ENCODE measurements around the gene TSC2. TPM values are rescaled to one million over a fixed set of nuclear protein-coding genes. Genes with fewer than 3 reads are reported as not detected.
"Not testable (repeated sequence)": the region's sequence is repeated elsewhere in the genome, so short reads cannot be mapped to it uniquely, and the experiment has no call there.

Gene TSC2
- total RNA-seq, 3 donors from 2014 or later = 41.6 to 52.4 (median 48.9) TPM

DNA sequence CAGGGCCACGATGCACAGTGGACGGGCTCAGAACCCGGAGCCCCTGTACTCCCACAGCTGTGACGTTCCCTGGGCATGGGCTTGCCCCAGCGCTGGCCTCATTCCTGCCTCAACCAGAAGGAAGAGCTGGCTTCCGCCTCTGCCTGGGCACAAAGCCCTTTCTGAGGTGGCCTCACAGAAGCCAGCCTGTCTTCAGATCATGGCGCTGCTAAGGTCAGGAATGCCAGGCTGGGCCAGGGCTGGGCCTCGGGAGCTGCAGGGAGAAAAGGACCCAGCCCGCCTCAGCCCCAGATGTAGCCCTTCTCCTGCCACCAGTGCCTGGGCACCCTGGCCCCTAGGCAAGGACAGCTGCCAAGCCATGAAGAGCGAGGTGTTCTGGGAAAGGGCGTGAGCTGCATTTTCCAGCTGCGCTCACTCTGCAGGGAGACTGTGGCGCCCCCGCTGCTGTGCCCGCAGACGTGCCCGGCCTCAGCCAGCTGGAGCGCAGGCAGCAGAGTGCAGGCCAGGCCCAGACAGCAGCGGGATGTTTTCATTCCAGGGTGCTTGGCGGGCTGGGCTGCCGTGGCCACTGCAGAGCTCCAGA lies 78.5 kb downstream of the TSC2 start:
- H3K4me3 ChIP-seq = peak overlapping the region in 2 of 3 donors; percentile 15 to 62
- peak in 1 of 2 donors; percentile 78 for DNase-seq (ENCODE audit: low spot score in 2 of 2)
- H3K9me3 ChIP-seq = not testable (repeated sequence)

DNA sequence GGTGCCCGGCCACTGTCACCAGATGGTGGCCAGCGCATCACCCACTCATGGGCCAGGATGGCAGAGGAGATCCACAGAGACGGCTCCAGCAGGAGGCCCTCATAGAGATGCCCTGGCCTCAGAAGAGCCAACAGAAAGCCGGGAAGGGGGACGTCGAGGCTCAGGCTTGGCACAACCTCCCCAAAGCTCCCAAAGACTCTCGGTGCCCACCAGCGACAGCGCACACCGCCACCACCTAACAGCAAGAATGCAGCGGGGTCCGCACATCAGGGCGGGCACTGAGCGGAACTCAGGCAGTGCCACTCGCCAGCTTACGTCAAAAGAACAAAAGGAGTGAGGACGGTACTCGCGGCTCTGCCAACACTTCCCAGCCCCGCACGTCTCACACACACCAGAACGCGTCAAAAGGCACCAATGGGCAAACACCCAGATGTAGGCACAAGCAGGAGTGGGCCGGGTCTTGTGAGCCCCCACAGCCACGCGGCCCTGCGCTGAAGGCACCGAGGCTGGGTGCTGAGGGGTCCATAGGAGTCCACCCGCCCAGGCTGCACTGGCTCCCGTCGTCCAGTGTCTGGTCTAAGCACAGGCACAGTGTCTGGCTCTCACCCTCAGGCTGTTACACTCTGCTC lies 79.3 kb downstream of the TSC2 start:
- H3K9me3 ChIP-seq; H3K27me3 ChIP-seq; H3K36me3 ChIP-seq; intact Hi-C loops (cut with DNase I; ENCODE audit: low total_unique reads): not testable (repeated sequence)
- Histone ChIP-seq H3K4me1 (peaks cover 28% of the 10 kb centered on the region in 2 donors), H3K27ac (peak overlapping the region; percentile 94 to 99), H3K4me3 (peak overlapping the region in 2 of 3 donors; percentile 15 to 62)
- DNase-seq (ENCODE audit: low spot score in 2 of 2) = peak in 1 of 2 donors; percentile 53

More for the DNA sequence above, 78.5 kb downstream of the TSC2 start:
- H3K36me3 ChIP-seq; intact Hi-C loops (cut with DNase I; ENCODE audit: low total_unique reads); H3K27me3 ChIP-seq: not testable (repeated sequence)
- H3K27ac ChIP-seq = peak overlapping the region; percentile 94 to 99
- peaks cover 28% of the 10 kb centered on the region in 2 donors for H3K4me1 ChIP-seq

DNA sequence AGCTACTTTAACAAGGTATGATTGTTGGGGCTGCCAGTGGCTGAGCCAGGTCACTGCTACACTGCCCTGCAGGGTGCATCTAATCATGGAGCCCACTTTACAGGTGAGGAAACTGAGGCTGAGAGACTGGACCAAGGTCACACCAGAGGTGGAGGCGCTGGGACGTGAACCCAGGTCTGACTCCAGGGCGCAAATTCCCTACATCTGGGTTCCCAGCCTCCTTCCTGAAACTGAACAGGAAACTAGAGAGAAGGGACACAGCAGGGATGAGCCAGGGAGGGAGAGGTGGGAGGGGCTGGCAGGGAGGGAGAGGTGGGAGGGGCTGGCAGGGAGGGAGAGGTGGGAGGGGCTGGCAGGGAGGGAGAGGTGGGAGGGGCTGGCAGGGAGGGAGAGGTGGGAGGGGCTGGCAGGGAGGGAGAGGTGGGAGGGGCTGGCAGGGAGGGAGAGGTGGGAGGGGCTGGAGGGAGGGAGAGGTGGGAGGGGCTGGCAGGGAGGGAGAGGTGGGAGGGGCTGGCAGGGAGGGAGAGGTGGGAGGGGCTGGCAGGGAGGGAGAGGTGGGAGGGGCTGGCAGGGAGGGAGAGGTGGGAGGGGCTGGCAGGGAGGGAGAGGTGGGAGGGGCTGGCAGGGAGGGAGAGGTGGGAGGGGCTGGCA lies 80.0 kb downstream of the TSC2 start:
- intact Hi-C loops (cut with DNase I; ENCODE audit: low total_unique reads); H3K9me3 ChIP-seq; H3K36me3 ChIP-seq; H3K27me3 ChIP-seq: not testable (repeated sequence)
- Histone ChIP-seq H3K4me3 (peak overlapping the region in 2 of 3 donors; percentile 32 to 62), H3K4me1 (peaks cover 23 to 28% of the 10 kb centered on the region in 2 donors), H3K27ac (peak overlapping the region; percentile 94 to 99)
- peak in 1 of 2 donors; percentile 65 for DNase-seq (ENCODE audit: low spot score in 2 of 2)

DNA sequence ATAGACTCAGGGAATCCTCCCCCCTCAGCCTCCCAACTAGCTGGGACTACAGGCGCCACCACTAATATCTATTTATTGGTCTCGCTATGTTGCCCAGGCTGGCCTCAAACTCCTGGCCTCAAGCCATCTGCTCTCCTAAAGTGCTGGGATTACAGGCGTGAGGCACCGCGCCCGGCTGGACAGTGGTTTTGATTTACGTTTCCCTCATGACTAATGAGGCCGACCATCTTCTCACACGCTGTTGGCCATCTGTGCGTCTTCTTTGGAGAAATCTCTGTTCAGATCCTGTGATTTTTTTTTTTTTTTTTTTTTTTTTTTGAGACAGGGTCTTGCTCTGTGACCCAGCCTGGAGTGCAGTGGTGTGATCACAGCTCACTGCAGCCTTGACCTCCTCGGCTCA lies 81.5 kb downstream of the TSC2 start:
- H3K9me3 ChIP-seq; H3K27ac ChIP-seq; H3K4me3 ChIP-seq; DNase-seq (ENCODE audit: low spot score in 2 of 2); H3K27me3 ChIP-seq; intact Hi-C loops (cut with DNase I; ENCODE audit: low total_unique reads); H3K36me3 ChIP-seq: not testable (repeated sequence)
- peaks cover 21 to 24% of the 10 kb centered on the region in 2 donors for H3K4me1 ChIP-seq

DNA sequence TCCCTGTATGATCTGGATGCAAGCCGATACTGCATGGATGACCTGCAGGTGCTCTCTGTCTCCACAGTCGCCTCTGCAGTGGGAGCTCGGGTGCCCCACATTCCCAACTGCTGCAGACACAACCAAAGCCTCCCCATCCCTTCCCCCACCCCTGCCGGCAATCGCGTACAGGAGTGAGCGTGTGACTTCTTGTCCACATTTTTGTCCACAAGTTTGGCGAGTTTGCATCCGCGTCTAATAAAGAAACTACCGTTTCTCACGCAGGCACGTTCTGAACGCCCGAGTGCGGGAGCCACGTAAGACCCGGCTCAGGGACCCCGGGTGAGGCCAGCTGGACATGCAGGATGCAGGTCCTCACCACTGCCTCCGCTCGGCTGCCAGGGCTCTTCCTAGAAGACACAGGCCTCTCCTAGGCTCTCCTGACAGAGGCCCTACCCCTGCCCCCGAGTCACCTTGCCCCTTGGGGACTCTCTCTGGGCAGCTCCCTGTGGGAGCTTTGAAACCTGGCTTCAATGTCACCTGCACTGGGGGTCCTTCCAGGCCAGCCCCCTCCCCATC lies 82.2 kb downstream of the TSC2 start:
- not testable (repeated sequence) for H3K27me3 ChIP-seq; DNase-seq (ENCODE audit: low spot score in 2 of 2); H3K9me3 ChIP-seq; H3K36me3 ChIP-seq
- Histone ChIP-seq H3K4me1 (peaks cover 15 to 19% of the 10 kb centered on the region in 2 donors), H3K4me3 (peak overlapping the region in 1 of 3 donors; percentile 43), H3K27ac (peak overlapping the region; percentile 38 to 45)
- intact Hi-C loops (cut with DNase I; ENCODE audit: low total_unique reads) = loop anchor here (10.0 kb wide), 1 partner anchor 175 kb away; the partner anchor contains the start of genes NDUFB10 and RPL3L

DNA sequence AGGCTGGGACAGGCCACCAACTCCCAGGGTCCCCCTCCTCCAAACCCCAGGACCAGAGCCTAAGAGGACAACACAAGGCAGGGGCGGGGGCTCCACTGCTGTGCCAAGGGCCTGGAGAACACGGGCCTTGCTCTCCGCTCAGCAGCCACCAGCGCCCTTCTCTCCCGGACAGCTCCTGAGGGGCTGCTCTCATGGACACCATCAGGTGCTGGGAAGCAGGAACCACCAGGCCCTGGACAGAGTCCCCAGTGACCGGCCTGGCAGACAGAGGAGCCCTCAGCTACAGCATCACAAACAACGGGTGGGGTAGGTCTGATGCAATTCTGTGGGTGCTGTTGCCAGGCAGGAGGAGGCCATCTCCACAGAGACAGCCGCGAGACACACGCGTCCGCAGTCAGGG lies 86.0 kb downstream of the TSC2 start:
- H3K27ac ChIP-seq = peak overlapping the region in 1 of 2 donors; percentile 77
- intact Hi-C loops (cut with DNase I; ENCODE audit: low total_unique reads) = loop anchor here (10.0 kb wide), 1 partner anchor 179 kb away; the partner anchor contains the start of genes NDUFB10 and RPL3L
- not testable (repeated sequence) for H3K4me1 ChIP-seq

DNA sequence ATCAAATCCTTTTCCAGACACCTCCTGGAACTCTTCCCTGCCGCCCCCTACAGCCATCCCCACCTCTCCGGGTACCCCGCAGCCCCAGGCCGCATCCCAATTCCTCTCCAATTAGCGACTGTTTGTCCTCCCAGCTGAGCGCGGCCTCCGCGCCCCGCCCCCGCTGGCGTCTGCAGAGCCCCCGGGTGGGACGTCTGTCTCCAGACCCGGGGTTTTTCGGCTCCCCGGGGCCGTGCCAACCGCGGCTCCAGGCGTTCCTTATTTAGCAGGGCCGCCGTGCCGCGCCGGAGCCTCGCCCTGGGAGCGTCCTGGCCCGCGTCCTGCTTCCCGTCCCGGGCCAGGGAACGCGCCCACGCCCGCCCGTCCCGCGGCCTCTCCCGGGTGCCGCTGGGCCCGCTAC lies 87.3 kb downstream of the TSC2 start:
- H3K4me3 ChIP-seq = peak overlapping the region; percentile 46 to 74 (median 58)
- DNase-seq (ENCODE audit: low spot score in 2 of 2); H3K36me3 ChIP-seq; H3K27me3 ChIP-seq; H3K9me3 ChIP-seq; H3K4me1 ChIP-seq: not testable (repeated sequence)
- H3K27ac ChIP-seq = peak overlapping the region; percentile 69 to 88
- intact Hi-C loops (cut with DNase I; ENCODE audit: low total_unique reads) = loop anchor here (10.0 kb wide), 1 partner anchor 180 kb away; the partner anchor contains the start of genes NDUFB10 and RPL3L

More for the DNA sequence above, 86.0 kb downstream of the TSC2 start:
- DNase-seq (ENCODE audit: low spot score in 2 of 2); H3K36me3 ChIP-seq; H3K9me3 ChIP-seq; H3K27me3 ChIP-seq: not testable (repeated sequence)
- peak overlapping the region; percentile 23 to 51 (median 24) for H3K4me3 ChIP-seq

DNA sequence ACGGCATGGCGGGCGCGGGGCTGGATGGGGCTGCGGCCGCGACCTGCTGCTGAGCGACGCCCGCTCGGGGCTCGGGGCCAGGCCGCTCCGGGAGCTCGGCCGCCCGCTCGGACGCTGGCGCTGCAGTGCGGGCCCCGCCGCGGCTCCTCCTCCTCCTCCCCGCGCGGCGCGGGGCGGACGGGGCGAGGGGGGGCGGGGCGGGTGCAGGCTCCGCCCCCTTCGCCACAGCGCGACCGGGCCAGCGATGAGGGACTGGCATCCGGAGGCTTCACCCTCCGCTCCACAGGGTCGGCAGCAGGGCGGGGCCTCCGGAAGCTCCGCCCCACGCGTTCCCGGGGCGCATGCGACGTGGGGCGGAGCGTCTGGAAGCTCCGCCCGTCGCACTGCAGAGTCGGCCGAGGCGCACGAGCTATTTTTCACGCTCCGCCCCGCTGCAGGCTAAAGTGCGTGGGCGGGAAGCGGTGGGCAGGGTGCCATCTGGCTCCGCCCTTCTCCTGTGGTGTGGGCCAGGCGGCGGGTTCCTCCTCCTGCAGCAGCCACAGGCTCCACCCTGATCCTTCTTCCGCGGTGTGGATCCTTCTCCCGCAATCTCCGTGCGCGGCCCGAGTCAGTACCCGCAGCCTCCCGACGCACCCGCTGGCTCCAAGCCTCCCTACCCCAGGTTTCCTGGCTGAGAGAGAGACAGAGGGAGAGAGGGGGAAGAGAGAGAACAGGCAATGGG lies 88.1 kb downstream of the TSC2 start, which contains the start of gene PKD1:
Gene PKD1 (minus strand): TSS at position 129 of the 721 bp plus-strand sequence. CDS start 209 bp downstream, outside the sequence.
- intact Hi-C loops (cut with DNase I; ENCODE audit: low total_unique reads) = loop anchor here (10.0 kb wide), 1 partner anchor 181 kb away; the partner anchor contains the start of genes NDUFB10 and RPL3L
- peak; percentile 98 for DNase-seq (ENCODE audit: low spot score in 2 of 2)
- not testable (repeated sequence) for H3K4me1 ChIP-seq, H3K9me3 ChIP-seq, H3K36me3 ChIP-seq, H3K27me3 ChIP-seq
- TF ChIP-seq POLR2AphosphoS5 (IDR thresholded peaks at IDR 0.05) = peak in 2 of 3 donors; percentile 40 to 48
- Histone ChIP-seq H3K27ac (peak within 1 kb of the TSS; percentile 69 to 88), H3K4me3 (peak within 1 kb of the TSS; percentile 46 to 74 (median 58))

Other genes starting within 250 kb of the TSC2 start
- 100 to 1,000 TPM in 1 of 3 donors, 10 to 100 TPM in 2; 61.9 to 114 (median 74.7) TPM for gene HAGH, start 221.2 kb upstream of the TSC2 start, total RNA-seq
- 10 to 100 TPM; 27.2 to 35.4 (median 29.7) TPM for gene FAHD1, start 220.8 kb upstream of the TSC2 start, total RNA-seq
- not detected for gene MEIOB, start 175.8 kb upstream of the TSC2 start, total RNA-seq
- not detected for gene HS3ST6, start 129.6 kb upstream of the TSC2 start, total RNA-seq
- gene MSRB1, start 104.8 kb upstream of the TSC2 start, total RNA-seq = 10 to 100 TPM; 12.1 to 17.4 (median 17.0) TPM
- not detected for gene RPL3L, start 93.3 kb upstream of the TSC2 start, total RNA-seq
- gene NDUFB10, start 88.4 kb upstream of the TSC2 start, total RNA-seq = 100 to 1,000 TPM; 114 to 233 (median 144) TPM
- 1,000 to 10,000 TPM; 1,340 to 2,607 (median 1,661) TPM for gene RPS2, start 83.2 kb upstream of the TSC2 start, total RNA-seq
- gene RNF151, start 81.1 kb upstream of the TSC2 start, total RNA-seq = under 1 TPM in 1 of 3 donors, not detected in 2; 0.98 TPM
- 10 to 100 TPM; 32.9 to 42.3 (median 33.1) TPM for gene TBL3, start 75.9 kb upstream of the TSC2 start, total RNA-seq
- under 1 TPM in 2 of 3 donors, not detected in 1; 0.88 to 0.98 TPM for gene NOXO1, start 66.5 kb upstream of the TSC2 start, total RNA-seq
- 10 to 100 TPM; 15.7 to 18.1 (median 17.9) TPM for gene GFER, start 63.8 kb upstream of the TSC2 start, total RNA-seq
- gene SYNGR3, start 58.0 kb upstream of the TSC2 start, total RNA-seq = 1 to 10 TPM in 1 of 3 donors, under 1 TPM in 2; 0.44 to 2.0 (median 0.64) TPM
- gene ZNF598, start 38.2 kb upstream of the TSC2 start, total RNA-seq = 10 to 100 TPM; 16.0 to 25.2 (median 22.2) TPM
- not detected for gene NPW, start 28.2 kb upstream of the TSC2 start, total RNA-seq
- gene NHERF2, start 21.1 kb upstream of the TSC2 start, total RNA-seq = 10 to 100 TPM; 31.5 to 58.3 (median 38.9) TPM
- 10 to 100 TPM; 10.6 to 27.9 (median 16.1) TPM for gene NTHL1, start 151 bp upstream of the TSC2 start, total RNA-seq
- gene PKD1, start 87.9 kb downstream of the TSC2 start, total RNA-seq = 100 to 1,000 TPM in 2 of 3 donors, 10 to 100 TPM in 1; 74.2 to 110 (median 107) TPM
- gene RAB26, start 100.6 kb downstream of the TSC2 start, total RNA-seq = 1 to 10 TPM in 2 of 3 donors, not detected in 1; 3.5 to 3.9 TPM
- 10 to 100 TPM; 28.4 to 35.4 (median 32.5) TPM for gene TRAF7, start 107.8 kb downstream of the TSC2 start, total RNA-seq
- gene CASKIN1, start 148.6 kb downstream of the TSC2 start, total RNA-seq = under 1 TPM in 2 of 3 donors, not detected in 1; 0.33 to 0.44 TPM
- 10 to 100 TPM; 42.7 to 48.1 (median 46.5) TPM for gene MLST8, start 157.5 kb downstream of the TSC2 start, total RNA-seq
- gene BRICD5, start 162.9 kb downstream of the TSC2 start, total RNA-seq = 1 to 10 TPM; 1.4 to 7.5 (median 5.9) TPM
- gene PGP, start 166.9 kb downstream of the TSC2 start, total RNA-seq = 10 to 100 TPM in 2 of 3 donors, 1 to 10 TPM in 1; 9.1 to 14.7 (median 12.9) TPM
- gene E4F1, start 175.6 kb downstream of the TSC2 start, total RNA-seq = 10 to 100 TPM; 19.0 to 40.2 (median 34.7) TPM
- gene DNASE1L2, start 188.5 kb downstream of the TSC2 start, total RNA-seq = under 1 TPM in 2 of 3 donors, not detected in 1; 0.59 to 0.66 TPM
- gene ECI1, start 203.6 kb downstream of the TSC2 start, total RNA-seq = 10 to 100 TPM; 45.4 to 66.2 (median 63.8) TPM
- 100 to 1,000 TPM in 1 of 3 donors, 10 to 100 TPM in 2; 93.1 to 107 (median 97.5) TPM for gene RNPS1, start 220.1 kb downstream of the TSC2 start, total RNA-seq

All from breast epithelium (tissue), 4 donors.